AG04450 (cell line): Measurements from ENCODE around the gene ADGRV1. TPM values are rescaled to one million over a fixed set of nuclear protein-coding genes. Genes with fewer than 3 reads are reported as not detected.
"Not testable (repeated sequence)": the region's sequence is repeated elsewhere in the genome, so short reads cannot be mapped to it uniquely, and the experiment has no call there.

ENCODE experiments used
- CTCF ChIA-PET: fragments of 300-600, 350-600 bp; formaldehyde crosslinking; extraction: SDS; loops from one replicate; lab custom pipeline; 2022; ENCODE audit warnings: antibody characterized with exemption, inconsistent platforms; lab: Charles Lee
- POLR2A ChIA-PET: fragments of 350-600 bp; formaldehyde crosslinking; extraction: SDS; loops from one replicate; lab custom pipeline; 2021; ENCODE audit warnings: antibody characterized with exemption, inconsistent platforms; lab: Yijun Ruan, JAX
- DNase-seq: peaks from one replicate; pipeline ENCODE4 v3.0.0-alpha.2; 2011; ENCODE audit warnings: low read depth, low spot score
- H3K27ac ChIP-seq: one replicate; pipeline ENCODE4 v1.5.1; 2012; ENCODE audit warnings: low read depth, low read length, control low read depth
- H3K27me3 ChIP-seq: one replicate; pipeline ENCODE4 v1.6.0; 2012; ENCODE audit warnings: low read length; ENCODE audit not compliant: control insufficient read depth, insufficient read depth
- H3K4me3 ChIP-seq: 2 replicates; pipeline ENCODE4 v1.5.1; 2011; ENCODE audit warnings: mild to moderate bottlenecking, low read depth, low read length, control low read depth
- H3K9me3 ChIP-seq: 2 replicates; pipeline ENCODE4 v1.5.1; 2012; ENCODE audit warnings: low read length; ENCODE audit not compliant: control insufficient read depth, insufficient read depth
- CTCF ChIP-seq: IDR thresholded peaks from 2 replicates; pipeline ENCODE4 v1.5.1; 2011; ENCODE audit warnings: low read depth, low read length, control low read depth, inconsistent platforms
- polyA plus RNA-seq: library from polyadenylated mRNA; depleted of rRNA; stranded (reverse); fragments of >200 nt; gene quantifications from 2 replicates; pipeline ENCODE4 v1.2.3, GENCODE V29; 2011

ADGRV1 gene
- polyA plus RNA-seq, 1 experiment: 0.06 TPM

GRCh38 chr5:90915393-90915792, 356.8 kb downstream of the ADGRV1 start:
- no peak for DNase-seq
- POLR2A ChIA-PET: no interaction called here
- Histone ChIP-seq H3K27me3 (no peaks in the 10 kb centered on the region), H3K4me3 (no peak overlapping the region), H3K9me3 (no peaks in the 10 kb centered on the region), H3K27ac (no peak overlapping the region)
- no peak for TF ChIP-seq CTCF
- CTCF ChIA-PET: no interaction called here

GRCh38 chr5:90916947-90917800, 358.6 kb downstream of the ADGRV1 start:
- ChIA-PET POLR2A (no interaction called here), CTCF (interaction anchor here (1.0 to 4.6 kb wide), 2 partner anchors 15 to 468 kb away, joined by 3 to 21 read pairs; no protein-coding TSS in a partner anchor)
- Histone ChIP-seq H3K27ac (no peak overlapping the region), H3K4me3 (no peak overlapping the region), H3K9me3 (no peaks in the 10 kb centered on the region), H3K27me3 (no peaks in the 10 kb centered on the region)
- no peak for TF ChIP-seq CTCF
- DNase-seq: no peak

GRCh38 chr5:90917928-90918668, 359.5 kb downstream of the ADGRV1 start:
- TF ChIP-seq CTCF: no peak
- H3K27me3 ChIP-seq: no peaks in the 10 kb centered on the region
- H3K27ac ChIP-seq: no peak overlapping the region
- POLR2A ChIA-PET: no interaction called here
- H3K4me3 ChIP-seq: no peak overlapping the region
- no peak for DNase-seq
- H3K9me3 ChIP-seq: no peaks in the 10 kb centered on the region
- CTCF ChIA-PET: interaction anchor here (1.0 to 4.6 kb wide), 2 partner anchors 14 to 467 kb away, joined by 3 to 21 read pairs; no protein-coding TSS in a partner anchor

GRCh38 chr5:90921418-90921973, 362.9 kb downstream of the ADGRV1 start:
- no peak for TF ChIP-seq CTCF
- Histone ChIP-seq H3K4me3 (no peak overlapping the region), H3K27me3 (no peaks in the 10 kb centered on the region), H3K9me3 (no peaks in the 10 kb centered on the region), H3K27ac (no peak overlapping the region)
- no peak for DNase-seq
- ChIA-PET POLR2A (no interaction called here), CTCF (interaction anchor here (1.3 to 2.9 kb wide), 2 partner anchors 11 to 464 kb away, joined by 3 to 19 read pairs; no protein-coding TSS in a partner anchor)

GRCh38 chr5:90924222-90924621, 365.6 kb downstream of the ADGRV1 start:
- H3K9me3 ChIP-seq, DNase-seq, POLR2A ChIA-PET, H3K4me3 ChIP-seq, H3K27ac ChIP-seq, H3K27me3 ChIP-seq, CTCF ChIA-PET: not testable (repeated sequence)

- H3K4me3 ChIP-seq, DNase-seq, H3K9me3 ChIP-seq, POLR2A ChIA-PET, H3K27me3 ChIP-seq, H3K27ac ChIP-seq, CTCF ChIA-PET: not testable (repeated sequence)
Observed at GRCh38 chr5:90929013-90929839, 370.6 kb downstream of the ADGRV1 start.
